PC-3 (cell line): ENCODE results near the gene RERE.

ENCODE experiments used
- CTCF ChIP-seq: fragments of 300-600 bp; sonication (generic); conservative IDR thresholded peaks from 2 replicates; pipeline ENCODE4 v1.5.1; 2017; ENCODE audit warnings: antibody characterized with exemption, low read depth, mild to moderate bottlenecking, low read length
- EZH2 ChIP-seq: fragments of 300-600 bp; sonication (generic); IDR thresholded peaks from one replicate; pipeline ENCODE4 v1.6.1; 2017; ENCODE audit warnings: antibody characterized with exemption, mild to moderate bottlenecking, low read length; ENCODE audit not compliant: unreplicated experiment
- EZH2phosphoT487 ChIP-seq: fragments of 300-600 bp; sonication (generic); IDR thresholded peaks from 2 replicates; pipeline ENCODE4 v1.6.1; 2018; ENCODE audit warnings: mild to moderate bottlenecking, antibody characterized with exemption, low read length, borderline replicate concordance

GRCh38 chr1:8554956-8555534, 262.4 kb downstream of the RERE start:
- TF ChIP-seq CTCF (no peak), EZH2 (no peak), EZH2phosphoT487 (no peak)
